ENCODE data around the gene TBKBP1.

GRCh38 chr17:47724705-47725104 lies 30.7 kb downstream of the TBKBP1 start:
- TF ChIP-seq, protein P1, sequence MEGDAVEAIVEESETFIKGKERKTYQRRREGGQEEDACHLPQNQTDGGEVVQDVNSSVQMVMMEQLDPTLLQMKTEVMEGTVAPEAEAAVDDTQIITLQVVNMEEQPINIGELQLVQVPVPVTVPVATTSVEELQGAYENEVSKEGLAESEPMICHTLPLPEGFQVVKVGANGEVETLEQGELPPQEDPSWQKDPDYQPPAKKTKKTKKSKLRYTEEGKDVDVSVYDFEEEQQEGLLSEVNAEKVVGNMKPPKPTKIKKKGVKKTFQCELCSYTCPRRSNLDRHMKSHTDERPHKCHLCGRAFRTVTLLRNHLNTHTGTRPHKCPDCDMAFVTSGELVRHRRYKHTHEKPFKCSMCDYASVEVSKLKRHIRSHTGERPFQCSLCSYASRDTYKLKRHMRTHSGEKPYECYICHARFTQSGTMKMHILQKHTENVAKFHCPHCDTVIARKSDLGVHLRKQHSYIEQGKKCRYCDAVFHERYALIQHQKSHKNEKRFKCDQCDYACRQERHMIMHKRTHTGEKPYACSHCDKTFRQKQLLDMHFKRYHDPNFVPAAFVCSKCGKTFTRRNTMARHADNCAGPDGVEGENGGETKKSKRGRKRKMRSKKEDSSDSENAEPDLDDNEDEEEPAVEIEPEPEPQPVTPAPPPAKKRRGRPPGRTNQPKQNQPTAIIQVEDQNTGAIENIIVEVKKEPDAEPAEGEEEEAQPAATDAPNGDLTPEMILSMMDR (tag by site-specific recombination; IDR thresholded peaks at IDR 0.05): no peak
- TF ChIP-seq, protein P2, sequence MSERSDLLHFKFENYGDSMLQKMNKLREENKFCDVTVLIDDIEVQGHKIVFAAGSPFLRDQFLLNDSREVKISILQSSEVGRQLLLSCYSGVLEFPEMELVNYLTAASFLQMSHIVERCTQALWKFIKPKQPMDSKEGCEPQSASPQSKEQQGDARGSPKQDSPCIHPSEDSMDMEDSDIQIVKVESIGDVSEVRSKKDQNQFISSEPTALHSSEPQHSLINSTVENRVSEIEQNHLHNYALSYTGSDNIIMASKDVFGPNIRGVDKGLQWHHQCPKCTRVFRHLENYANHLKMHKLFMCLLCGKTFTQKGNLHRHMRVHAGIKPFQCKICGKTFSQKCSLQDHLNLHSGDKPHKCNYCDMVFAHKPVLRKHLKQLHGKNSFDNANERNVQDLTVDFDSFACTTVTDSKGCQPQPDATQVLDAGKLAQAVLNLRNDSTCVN (tag by site-specific recombination; optimal IDR thresholded peaks at IDR 0.05): no peak
- TF ChIP-seq ZBTB8A (tag by site-specific recombination; IDR thresholded peaks at IDR 0.05): no peak
- no peak for TF ChIP-seq HOXC10 (CRISPR knock-in tag; IDR thresholded peaks at IDR 0.05)
- TF ChIP-seq, protein P3, sequence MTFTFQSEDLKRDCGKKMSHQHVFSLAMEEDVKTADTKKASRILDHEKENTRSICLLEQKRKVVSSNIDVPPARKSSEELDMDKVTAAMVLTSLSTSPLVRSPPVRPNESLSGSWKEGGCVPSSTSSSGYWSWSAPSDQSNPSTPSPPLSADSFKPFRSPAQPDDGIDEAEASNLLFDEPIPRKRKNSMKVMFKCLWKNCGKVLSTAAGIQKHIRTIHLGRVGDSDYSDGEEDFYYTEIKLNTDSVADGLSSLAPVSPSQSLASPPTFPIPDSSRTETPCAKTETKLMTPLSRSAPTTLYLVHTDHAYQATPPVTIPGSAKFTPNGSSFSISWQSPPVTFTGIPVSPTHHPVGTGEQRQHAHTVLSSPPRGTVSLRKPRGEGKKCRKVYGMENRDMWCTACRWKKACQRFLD (tag by site-specific recombination; IDR thresholded peaks at IDR 0.05): no peak
- TF ChIP-seq ZNF701 (tag by site-specific recombination; IDR thresholded peaks at IDR 0.05): no peak
- TF ChIP-seq PBX3 (CRISPR knock-in tag; IDR thresholded peaks at IDR 0.05): no peak
- TF ChIP-seq ZNF311 (tag by site-specific recombination; IDR thresholded peaks at IDR 0.05; ENCODE audit: borderline replicate concordance): no peak
- TF ChIP-seq ZNF677 (tag by site-specific recombination; IDR thresholded peaks at IDR 0.05): no peak
- no peak for TF ChIP-seq YY1 (tag by site-specific recombination; IDR thresholded peaks at IDR 0.05)
- no peak for TF ChIP-seq ZNF280D (tag by site-specific recombination; IDR thresholded peaks at IDR 0.05)
- TF ChIP-seq ZNF776 (tag by site-specific recombination; IDR thresholded peaks at IDR 0.05; ENCODE audit: borderline replicate concordance): no peak
- no peak for TF ChIP-seq ZNF324 (tag by site-specific recombination; IDR thresholded peaks at IDR 0.05)
